Body of pancreas (tissue), 4 donors: Measurements from ENCODE around the gene CCDC85A.

Source experiments
- POLR2A ChIP-seq, 3 donors: fragments of 450-650 bp; IDR thresholded peaks; one replicate each; pipeline ENCODE4 v1.6.1; 2016; ENCODE audit warnings: antibody characterized with exemption in 3 of 3, mild to moderate bottlenecking in 2 of 3
- TF ChIP-seq, protein P1 (sequence below), 7 experiments: fragments of 450-650 bp in 4 of 7; fragments of 200-600 bp in 3 of 7; sonication (generic) in 3 of 7; IDR thresholded peaks; one replicate each; pipeline ENCODE4 v1.5.1; 2016 to 2019; ENCODE audit warnings: antibody characterized with exemption in 7 of 7

DNA sequence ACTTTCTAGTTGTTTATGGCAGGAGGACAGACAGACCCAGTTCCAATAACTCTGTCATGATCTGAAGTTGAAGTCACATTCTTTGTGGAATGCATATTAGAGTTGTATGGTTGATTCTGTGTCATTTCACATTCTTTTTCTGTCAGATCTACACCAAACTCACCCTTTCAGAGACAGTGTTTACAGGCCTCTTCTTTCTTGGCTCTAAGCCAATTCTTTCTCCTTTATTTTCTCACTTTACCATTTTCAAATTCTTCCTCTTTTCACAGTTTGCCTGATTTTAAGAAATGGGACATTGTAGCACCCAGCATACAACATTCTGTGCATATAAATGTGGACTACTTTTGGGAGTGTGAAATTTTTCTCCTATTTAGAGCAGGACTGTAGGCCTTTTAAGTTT lies 103.7 kb downstream of the CCDC85A start:
- no peak for TF ChIP-seq POLR2A (IDR thresholded peaks at IDR 0.05)
- TF ChIP-seq, protein P1, sequence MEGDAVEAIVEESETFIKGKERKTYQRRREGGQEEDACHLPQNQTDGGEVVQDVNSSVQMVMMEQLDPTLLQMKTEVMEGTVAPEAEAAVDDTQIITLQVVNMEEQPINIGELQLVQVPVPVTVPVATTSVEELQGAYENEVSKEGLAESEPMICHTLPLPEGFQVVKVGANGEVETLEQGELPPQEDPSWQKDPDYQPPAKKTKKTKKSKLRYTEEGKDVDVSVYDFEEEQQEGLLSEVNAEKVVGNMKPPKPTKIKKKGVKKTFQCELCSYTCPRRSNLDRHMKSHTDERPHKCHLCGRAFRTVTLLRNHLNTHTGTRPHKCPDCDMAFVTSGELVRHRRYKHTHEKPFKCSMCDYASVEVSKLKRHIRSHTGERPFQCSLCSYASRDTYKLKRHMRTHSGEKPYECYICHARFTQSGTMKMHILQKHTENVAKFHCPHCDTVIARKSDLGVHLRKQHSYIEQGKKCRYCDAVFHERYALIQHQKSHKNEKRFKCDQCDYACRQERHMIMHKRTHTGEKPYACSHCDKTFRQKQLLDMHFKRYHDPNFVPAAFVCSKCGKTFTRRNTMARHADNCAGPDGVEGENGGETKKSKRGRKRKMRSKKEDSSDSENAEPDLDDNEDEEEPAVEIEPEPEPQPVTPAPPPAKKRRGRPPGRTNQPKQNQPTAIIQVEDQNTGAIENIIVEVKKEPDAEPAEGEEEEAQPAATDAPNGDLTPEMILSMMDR (IDR thresholded peaks at IDR 0.05), result no peak
